Osteocyte (in vitro differentiated cells): ENCODE results near the gene VPS8. TPM values are rescaled to one million over a fixed set of nuclear protein-coding genes. Genes with fewer than 3 reads are reported as not detected.

Experiments
- DNase-seq: peaks from one replicate; pipeline ENCODE4 v3.0.0; 2021; ENCODE audit warnings: mixed read lengths; ENCODE audit not compliant: unreplicated experiment; ENCODE audit errors: extremely low spot score
- H3K27ac Mint-ChIP-seq: one replicate; pipeline ENCODE4 v1.8.0; 2021; ENCODE audit warnings: mild to moderate bottlenecking, mixed read lengths; ENCODE audit not compliant: unreplicated experiment
- H3K27me3 Mint-ChIP-seq: one replicate; pipeline ENCODE4 v1.8.0; 2021; ENCODE audit warnings: mixed read lengths; ENCODE audit not compliant: unreplicated experiment
- H3K36me3 Mint-ChIP-seq: one replicate; pipeline ENCODE4 v1.8.0; 2021; ENCODE audit warnings: mixed read lengths; ENCODE audit not compliant: unreplicated experiment
- H3K4me1 Mint-ChIP-seq: one replicate; pipeline ENCODE4 v1.8.0; 2021; ENCODE audit warnings: mixed read lengths; ENCODE audit not compliant: unreplicated experiment
- H3K4me3 Mint-ChIP-seq: one replicate; pipeline ENCODE4 v1.8.0; 2021; ENCODE audit warnings: mild to moderate bottlenecking, moderate library complexity, mixed read lengths; ENCODE audit not compliant: unreplicated experiment
- H3K9me3 Mint-ChIP-seq: one replicate; pipeline ENCODE4 v1.8.0; 2021; ENCODE audit warnings: mixed read lengths; ENCODE audit not compliant: unreplicated experiment
- total RNA-seq: library from RNA; stranded (reverse); gene quantifications from 2 replicates; pipeline ENCODE4 v1.2.1, GENCODE V29; 2021
- TF ChIP-seq, protein P1 (sequence below): fragments of 200-600 bp; sonication (generic); IDR thresholded peaks from 2 replicates; pipeline ENCODE4 v1.5.0; 2021; ENCODE audit warnings: antibody characterized with exemption, mild to moderate bottlenecking, moderate library complexity

Gene VPS8
- total RNA-seq, 1 donor from 2014 or later: 53.5 TPM

DNA sequence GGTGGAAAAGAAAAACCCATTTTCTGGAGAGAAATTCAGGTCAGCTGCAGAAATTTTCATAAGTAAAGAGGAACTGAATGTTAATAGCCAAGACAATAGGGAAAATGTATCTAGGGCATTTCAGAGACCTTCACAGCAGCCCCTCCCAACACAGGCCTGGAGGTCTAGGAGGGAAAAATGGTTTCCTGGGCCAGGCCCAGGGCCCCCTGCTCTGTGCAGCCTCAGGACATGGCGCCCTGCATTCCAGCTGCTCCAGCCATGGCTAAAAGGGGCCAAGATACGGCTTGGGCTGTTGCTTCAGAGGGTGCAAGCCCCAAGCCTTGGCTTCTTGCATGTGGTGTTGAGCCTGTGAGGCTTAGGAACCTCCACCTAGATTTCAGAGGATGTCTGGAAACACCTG is 248.7 kb downstream of the VPS8 start:
- peaks cover 16% of the 10 kb centered on the region for H3K36me3 Mint-ChIP-seq
- H3K9me3 Mint-ChIP-seq: peaks cover 28% of the 10 kb centered on the region
- TF ChIP-seq, protein P1, sequence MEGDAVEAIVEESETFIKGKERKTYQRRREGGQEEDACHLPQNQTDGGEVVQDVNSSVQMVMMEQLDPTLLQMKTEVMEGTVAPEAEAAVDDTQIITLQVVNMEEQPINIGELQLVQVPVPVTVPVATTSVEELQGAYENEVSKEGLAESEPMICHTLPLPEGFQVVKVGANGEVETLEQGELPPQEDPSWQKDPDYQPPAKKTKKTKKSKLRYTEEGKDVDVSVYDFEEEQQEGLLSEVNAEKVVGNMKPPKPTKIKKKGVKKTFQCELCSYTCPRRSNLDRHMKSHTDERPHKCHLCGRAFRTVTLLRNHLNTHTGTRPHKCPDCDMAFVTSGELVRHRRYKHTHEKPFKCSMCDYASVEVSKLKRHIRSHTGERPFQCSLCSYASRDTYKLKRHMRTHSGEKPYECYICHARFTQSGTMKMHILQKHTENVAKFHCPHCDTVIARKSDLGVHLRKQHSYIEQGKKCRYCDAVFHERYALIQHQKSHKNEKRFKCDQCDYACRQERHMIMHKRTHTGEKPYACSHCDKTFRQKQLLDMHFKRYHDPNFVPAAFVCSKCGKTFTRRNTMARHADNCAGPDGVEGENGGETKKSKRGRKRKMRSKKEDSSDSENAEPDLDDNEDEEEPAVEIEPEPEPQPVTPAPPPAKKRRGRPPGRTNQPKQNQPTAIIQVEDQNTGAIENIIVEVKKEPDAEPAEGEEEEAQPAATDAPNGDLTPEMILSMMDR: no peak
- H3K4me1 Mint-ChIP-seq: no peaks in the 10 kb centered on the region
- H3K4me3 Mint-ChIP-seq: no peak overlapping the region
- no peaks in the 10 kb centered on the region for H3K27me3 Mint-ChIP-seq
- DNase-seq: no peak
- no peak overlapping the region for H3K27ac Mint-ChIP-seq

DNA sequence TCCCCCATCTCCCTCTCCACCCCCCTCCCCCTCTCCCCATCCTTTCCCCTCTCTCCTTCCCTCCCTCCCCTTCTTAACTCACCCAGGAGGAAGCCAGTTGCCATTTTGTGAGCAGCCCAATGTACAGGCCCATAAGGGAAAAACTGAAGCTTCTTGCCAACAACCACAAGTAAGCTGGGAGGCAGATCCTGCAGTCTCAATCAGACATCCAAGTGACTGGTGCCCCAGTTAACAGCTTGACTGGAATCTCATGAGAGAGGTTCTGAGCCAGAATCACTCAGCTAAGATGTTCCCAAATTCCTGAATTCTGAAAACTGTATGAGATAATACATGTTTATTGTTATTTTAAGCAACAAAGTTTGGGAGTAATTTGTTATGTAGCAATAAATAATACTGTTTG is 250.2 kb downstream of the VPS8 start:
- Mint-ChIP-seq H3K9me3 (peaks cover 17% of the 10 kb centered on the region), H3K27ac (no peak overlapping the region)

DNA sequence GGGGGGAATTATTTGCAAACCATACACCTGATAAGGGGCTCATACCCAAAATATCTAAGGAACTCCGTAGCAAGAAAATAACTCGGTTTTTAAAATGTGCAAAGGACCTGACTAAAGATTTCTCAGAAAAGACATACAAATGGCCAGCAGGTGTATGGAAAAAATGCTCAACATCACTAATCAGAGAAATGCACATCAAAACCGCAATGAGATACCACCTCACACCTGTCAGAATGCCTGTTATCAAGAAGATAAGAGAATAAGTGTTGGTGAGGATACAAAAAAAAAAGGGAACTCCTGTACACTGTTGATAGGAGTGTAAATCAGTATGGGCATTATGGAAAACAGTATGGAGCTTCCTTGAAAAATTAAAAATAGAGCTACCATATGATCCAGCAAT is 251.5 kb downstream of the VPS8 start:
- Mint-ChIP-seq H3K27ac (no peak overlapping the region), H3K4me3 (no peak overlapping the region), H3K4me1 (no peaks in the 10 kb centered on the region), H3K27me3 (no peaks in the 10 kb centered on the region), H3K36me3 (no peaks in the 10 kb centered on the region), H3K9me3 (peaks cover 8% of the 10 kb centered on the region)
- no peak for DNase-seq
- TF ChIP-seq, protein P1: no peak

More for the DNA sequence above, 250.2 kb downstream of the VPS8 start:
- H3K27me3 Mint-ChIP-seq: no peaks in the 10 kb centered on the region
- DNase-seq: peak; percentile 19
- TF ChIP-seq, protein P1: no peak
- no peaks in the 10 kb centered on the region for H3K4me1 Mint-ChIP-seq
- H3K4me3 Mint-ChIP-seq: no peak overlapping the region
- peaks cover 6% of the 10 kb centered on the region for H3K36me3 Mint-ChIP-seq

DNA sequence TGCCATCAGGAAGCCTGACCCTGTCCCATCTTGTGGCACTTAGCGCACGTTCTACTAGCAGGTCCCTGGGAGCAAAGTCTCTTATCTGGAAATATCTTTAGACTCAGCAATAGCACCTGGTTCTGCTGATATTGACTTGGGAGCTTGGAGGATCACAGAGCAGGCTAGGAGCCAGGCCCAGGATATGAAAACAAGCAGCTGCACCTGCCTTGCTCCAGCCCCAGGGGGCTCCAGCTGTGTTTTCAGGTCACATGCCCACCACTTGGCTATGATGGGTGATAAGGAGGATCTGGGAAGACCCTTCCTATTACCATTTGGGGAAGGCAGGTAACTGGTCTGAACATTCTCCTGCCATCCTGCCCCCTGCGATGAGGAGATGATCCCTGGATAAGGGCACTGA is 253.1 kb downstream of the VPS8 start:
- H3K27me3 Mint-ChIP-seq: no peaks in the 10 kb centered on the region
- TF ChIP-seq, protein P1: no peak
- no peaks in the 10 kb centered on the region for H3K36me3 Mint-ChIP-seq
- no peak overlapping the region for H3K4me3 Mint-ChIP-seq
- no peaks in the 10 kb centered on the region for H3K4me1 Mint-ChIP-seq
- DNase-seq: no peak
- no peak overlapping the region for H3K27ac Mint-ChIP-seq
- peaks cover 4% of the 10 kb centered on the region for H3K9me3 Mint-ChIP-seq

DNA sequence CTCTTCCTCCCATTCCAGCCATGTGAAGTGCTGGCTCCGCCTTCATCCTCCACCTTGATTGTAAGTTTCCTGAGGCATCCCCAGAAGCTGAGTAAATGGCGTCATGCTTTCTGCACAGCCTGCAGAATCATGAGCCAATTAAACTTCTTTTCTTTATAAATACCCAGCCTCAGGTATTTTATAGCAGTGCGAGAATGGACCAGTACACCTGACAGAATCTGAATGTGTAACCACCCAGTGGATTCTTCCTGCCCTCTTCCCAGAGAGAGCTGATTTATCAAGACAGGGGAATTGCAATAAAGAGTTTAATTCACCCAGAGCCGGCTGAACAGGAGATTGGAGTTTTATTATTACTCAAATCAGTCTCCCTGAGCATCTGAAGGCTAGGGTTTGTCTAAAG is 254.3 kb downstream of the VPS8 start:
- Mint-ChIP-seq H3K4me1 (peaks cover 2% of the 10 kb centered on the region), H3K4me3 (no peak overlapping the region), H3K36me3 (no peaks in the 10 kb centered on the region), H3K27ac (no peak overlapping the region), H3K9me3 (no peaks in the 10 kb centered on the region), H3K27me3 (no peaks in the 10 kb centered on the region)
- TF ChIP-seq, protein P1: no peak
- no peak for DNase-seq
